Duodenal mucosa (tissue), 2 donors: Measurements from ENCODE around the gene SLC39A10.
"Not testable (repeated sequence)": the region's sequence is repeated elsewhere in the genome, so short reads cannot be mapped to it uniquely, and the experiment has no call there.

Source experiments
- H3K27ac ChIP-seq: one replicate; pipeline ENCODE4 v1.7.0; 2013; ENCODE audit warnings: low read depth, low read length
- H3K27me3 ChIP-seq, 2 donors: one replicate each; pipeline ENCODE4 v1.7.0; 2013; ENCODE audit warnings: low read length in 2 of 2, control low read depth in 1 of 2; ENCODE audit not compliant: insufficient read depth in 2 of 2, control insufficient read depth in 1 of 2
- H3K36me3 ChIP-seq, 2 donors: one replicate each; pipeline ENCODE4 v1.7.0; 2013; ENCODE audit warnings: low read length in 2 of 2, control low read depth in 1 of 2; ENCODE audit not compliant: insufficient read depth in 2 of 2, control insufficient read depth in 1 of 2
- H3K4me1 ChIP-seq, 2 donors: one replicate each; pipeline ENCODE4 v1.7.0; 2013; ENCODE audit warnings: low read length in 2 of 2, control low read depth in 1 of 2; ENCODE audit not compliant: insufficient read depth in 2 of 2, control insufficient read depth in 1 of 2
- H3K4me3 ChIP-seq, 2 donors: one replicate each; pipeline ENCODE4 v1.7.0; 2013; ENCODE audit warnings: low read length in 2 of 2, low read depth in 1 of 2
- H3K9ac ChIP-seq, 2 donors: one replicate each; pipeline ENCODE4 v1.7.0; 2013; ENCODE audit warnings: low read length in 2 of 2, low read depth in 1 of 2
- H3K9me3 ChIP-seq, 2 donors: one replicate each; pipeline ENCODE4 v1.7.0; 2013; ENCODE audit warnings: low read length in 2 of 2, control low read depth in 1 of 2; ENCODE audit not compliant: control insufficient read depth in 1 of 2

Gene SLC39A10

DNA sequence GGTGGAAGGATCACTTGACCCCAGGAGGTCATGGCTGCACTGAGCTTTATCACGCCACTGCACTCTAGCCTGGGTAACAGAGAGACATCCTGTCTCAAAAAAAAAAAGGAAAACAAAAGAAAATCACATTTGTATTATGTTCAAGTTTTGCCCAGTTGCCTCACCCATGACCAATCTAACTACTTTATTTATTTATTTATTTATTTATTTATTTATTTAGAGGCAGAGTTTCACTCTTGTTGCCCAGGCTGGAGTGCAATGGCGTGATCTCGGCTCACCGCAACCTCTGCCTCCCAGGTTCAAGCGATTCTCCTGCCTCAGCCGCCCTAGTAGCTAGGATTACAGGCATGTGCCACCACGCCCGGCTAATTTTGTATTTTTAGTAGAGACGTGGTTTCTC, 12.3 kb upstream of the SLC39A10 start:
- H3K9ac ChIP-seq: not testable (repeated sequence)

DNA sequence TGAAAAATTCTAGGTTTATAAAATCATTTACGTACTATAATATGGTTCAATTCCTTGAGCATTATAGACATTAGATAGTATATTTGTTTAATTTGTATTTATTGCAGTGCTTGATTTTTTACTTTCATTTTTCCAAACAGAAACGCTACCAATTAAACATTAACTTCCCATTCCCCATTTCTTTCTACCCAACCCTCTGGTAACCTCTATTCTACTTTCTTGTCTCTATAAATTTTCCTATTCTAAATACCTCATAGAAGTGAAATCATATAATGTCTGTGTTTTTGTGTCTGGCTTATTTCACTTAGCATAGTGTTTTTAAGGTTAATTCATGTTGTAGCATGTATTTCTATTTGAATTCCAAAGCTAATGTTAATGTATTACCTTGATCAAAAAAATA, 11.6 kb upstream of the SLC39A10 start:
- H3K9ac ChIP-seq: no peak overlapping the region
- H3K27ac ChIP-seq: no peak overlapping the region
- H3K4me1 ChIP-seq: peaks cover 0 to 15% of the 10 kb centered on the region in 2 donors
- no peaks in the 10 kb centered on the region for H3K9me3 ChIP-seq
- H3K27me3 ChIP-seq: no peaks in the 10 kb centered on the region
- H3K4me3 ChIP-seq: no peak overlapping the region
- H3K36me3 ChIP-seq: no peaks in the 10 kb centered on the region

More for the DNA sequence above, 12.3 kb upstream of the SLC39A10 start:
- H3K27ac ChIP-seq, H3K27me3 ChIP-seq, H3K4me3 ChIP-seq, H3K36me3 ChIP-seq, H3K9me3 ChIP-seq: not testable (repeated sequence)
- H3K4me1 ChIP-seq: peaks cover 0 to 15% of the 10 kb centered on the region in 2 donors

DNA sequence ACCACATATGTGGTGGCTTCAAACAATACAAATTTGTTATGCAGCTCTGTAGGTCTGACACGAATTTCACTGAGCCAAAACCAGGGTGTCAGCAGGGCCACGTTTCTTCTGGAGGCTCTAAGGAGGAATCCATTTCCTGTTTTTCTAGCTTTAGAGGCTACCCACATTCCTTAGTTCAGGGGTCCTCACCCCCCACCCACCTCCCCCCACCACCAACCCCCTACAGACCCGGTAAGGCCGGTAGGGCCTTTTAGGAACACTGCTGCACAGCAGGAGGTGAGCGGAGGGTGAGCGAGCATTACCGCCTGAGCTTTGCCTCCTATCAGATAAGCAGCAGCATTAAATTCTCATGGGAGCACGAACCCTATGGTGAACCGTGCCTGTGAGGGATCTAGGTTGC, 10.6 kb upstream of the SLC39A10 start:
- Histone ChIP-seq H3K4me3 (no peak overlapping the region), H3K9ac (no peak overlapping the region), H3K27ac (no peak overlapping the region), H3K9me3 (no peaks in the 10 kb centered on the region), H3K36me3 (no peaks in the 10 kb centered on the region), H3K27me3 (no peaks in the 10 kb centered on the region), H3K4me1 (peaks cover 0 to 15% of the 10 kb centered on the region in 2 donors)

DNA sequence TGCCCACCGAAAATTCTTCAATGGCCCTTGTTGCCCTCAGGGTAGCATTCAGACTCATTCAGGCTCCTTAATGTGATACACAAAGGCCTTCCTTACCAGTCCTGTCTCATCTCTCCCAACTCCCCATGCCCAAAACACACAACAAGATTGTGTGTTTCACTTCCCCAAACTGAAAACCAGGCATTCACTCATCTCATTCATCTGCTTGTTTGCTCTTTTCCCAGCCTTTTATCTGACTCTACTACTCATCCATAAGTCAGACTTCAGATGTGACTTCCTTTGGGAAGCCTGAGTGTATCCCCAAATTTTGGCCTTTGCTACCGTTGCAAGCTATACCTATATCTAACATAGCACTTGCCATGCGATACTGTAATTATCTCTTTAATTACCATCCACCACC, 9.7 kb upstream of the SLC39A10 start:
- Histone ChIP-seq H3K4me1 (peaks cover 0 to 9% of the 10 kb centered on the region in 2 donors), H3K4me3 (no peak overlapping the region), H3K36me3 (no peaks in the 10 kb centered on the region), H3K27me3 (no peaks in the 10 kb centered on the region), H3K9me3 (no peaks in the 10 kb centered on the region), H3K9ac (no peak overlapping the region), H3K27ac (no peak overlapping the region)

DNA sequence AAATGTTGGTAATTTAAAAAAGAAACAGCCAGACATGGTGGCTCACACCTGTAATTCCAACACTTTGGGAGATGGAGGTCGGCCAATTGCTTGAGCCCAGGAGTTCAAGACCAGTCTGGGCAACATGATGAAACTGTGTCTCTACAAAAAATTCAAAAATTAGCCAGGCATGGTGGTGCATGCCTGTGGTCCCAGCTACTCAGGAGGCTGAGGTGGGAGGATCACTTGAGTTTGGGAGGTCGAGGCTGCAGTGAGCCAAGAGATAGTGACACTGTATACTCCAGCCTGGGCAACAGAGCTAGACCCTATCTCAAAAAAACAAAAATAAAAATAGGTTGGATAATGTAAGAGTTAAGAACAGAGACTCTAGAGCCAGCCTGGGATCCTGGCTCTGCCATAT, 8.7 kb upstream of the SLC39A10 start:
- H3K4me1 ChIP-seq, H3K27me3 ChIP-seq, H3K9me3 ChIP-seq, H3K27ac ChIP-seq, H3K9ac ChIP-seq, H3K4me3 ChIP-seq, H3K36me3 ChIP-seq: not testable (repeated sequence)

DNA sequence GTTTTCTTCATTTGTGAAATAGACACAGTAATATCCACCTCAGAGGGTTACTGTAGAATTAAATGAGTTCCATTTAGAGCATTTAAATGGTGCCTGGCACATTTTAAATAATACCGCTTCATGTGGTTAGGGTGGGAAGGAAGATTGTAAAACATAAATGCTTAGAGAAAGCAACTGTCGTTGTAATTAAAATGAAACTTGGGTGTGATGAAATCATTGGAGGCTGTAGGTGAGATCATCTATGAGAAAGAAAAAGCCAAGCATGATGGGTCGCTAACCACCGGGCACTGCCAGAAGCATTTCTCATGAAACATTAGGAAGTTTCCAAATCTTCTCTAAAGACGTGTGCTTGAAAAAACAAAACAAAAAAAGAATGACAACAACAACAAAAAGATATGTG, 8.2 kb upstream of the SLC39A10 start:
- no peaks in the 10 kb centered on the region for H3K9me3 ChIP-seq
- no peak overlapping the region for H3K27ac ChIP-seq
- H3K9ac ChIP-seq: no peak overlapping the region
- no peak overlapping the region for H3K4me3 ChIP-seq
- H3K27me3 ChIP-seq: no peaks in the 10 kb centered on the region
- H3K4me1 ChIP-seq: no peaks in the 10 kb centered on the region
- no peaks in the 10 kb centered on the region for H3K36me3 ChIP-seq

DNA sequence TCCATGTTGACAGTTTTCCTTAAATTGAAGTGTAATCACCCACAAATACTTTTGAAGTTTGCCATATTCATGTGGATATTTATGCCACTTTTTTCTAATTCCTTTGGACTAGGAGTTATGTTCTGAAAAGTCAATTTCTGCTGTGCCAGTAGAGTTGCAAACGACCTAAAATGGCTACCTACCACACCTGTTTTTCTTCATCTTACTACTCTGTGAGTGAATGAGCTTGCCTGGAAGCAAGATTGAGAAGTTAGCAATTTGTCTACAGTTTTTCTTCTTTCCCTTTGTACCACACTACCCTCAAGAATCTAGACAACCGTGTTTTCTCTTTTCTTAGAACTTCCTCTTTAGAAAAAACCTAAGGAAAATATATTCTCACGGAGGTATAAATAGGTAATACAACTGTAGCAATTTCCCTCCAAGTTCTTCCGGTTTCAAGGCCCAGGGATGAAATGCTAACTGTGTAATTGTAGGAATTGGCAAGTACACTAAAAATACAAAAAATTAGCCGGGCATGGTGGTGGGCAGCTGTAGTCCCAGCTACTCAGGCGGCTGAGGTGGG, 7.3 kb upstream of the SLC39A10 start:
- H3K36me3 ChIP-seq: no peaks in the 10 kb centered on the region
- no peak overlapping the region for H3K9ac ChIP-seq
- H3K9me3 ChIP-seq: no peaks in the 10 kb centered on the region
- no peak overlapping the region for H3K27ac ChIP-seq
- H3K4me3 ChIP-seq: no peak overlapping the region
- peaks cover 0 to under 1% of the 10 kb centered on the region in 2 donors for H3K4me1 ChIP-seq
- no peaks in the 10 kb centered on the region for H3K27me3 ChIP-seq

DNA sequence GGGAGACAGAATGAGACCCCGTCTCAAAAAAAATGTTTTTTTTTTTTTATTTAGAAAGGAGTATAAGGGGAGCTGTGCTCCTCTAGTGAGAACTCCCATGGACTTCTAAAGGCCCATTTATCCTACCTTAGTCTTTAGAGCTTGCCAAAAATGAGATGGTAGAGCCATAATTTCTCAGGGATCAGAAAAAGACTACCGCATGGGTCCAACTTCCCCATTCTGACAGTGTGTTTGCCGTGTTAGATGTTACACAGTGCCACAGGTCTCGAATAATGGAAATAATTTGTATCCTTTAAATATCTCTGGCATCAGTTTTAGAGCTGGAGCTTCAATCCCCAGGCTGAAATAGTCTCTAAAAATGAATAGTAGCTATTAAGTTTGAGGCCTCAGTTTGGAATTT, 6.0 kb upstream of the SLC39A10 start:
- H3K4me3 ChIP-seq: no peak overlapping the region
- H3K36me3 ChIP-seq: no peaks in the 10 kb centered on the region
- H3K27me3 ChIP-seq: no peaks in the 10 kb centered on the region
- H3K27ac ChIP-seq: no peak overlapping the region
- H3K9ac ChIP-seq: no peak overlapping the region
- peaks cover 12 to 14% of the 10 kb centered on the region in 2 donors for H3K4me1 ChIP-seq
- H3K9me3 ChIP-seq: no peaks in the 10 kb centered on the region

DNA sequence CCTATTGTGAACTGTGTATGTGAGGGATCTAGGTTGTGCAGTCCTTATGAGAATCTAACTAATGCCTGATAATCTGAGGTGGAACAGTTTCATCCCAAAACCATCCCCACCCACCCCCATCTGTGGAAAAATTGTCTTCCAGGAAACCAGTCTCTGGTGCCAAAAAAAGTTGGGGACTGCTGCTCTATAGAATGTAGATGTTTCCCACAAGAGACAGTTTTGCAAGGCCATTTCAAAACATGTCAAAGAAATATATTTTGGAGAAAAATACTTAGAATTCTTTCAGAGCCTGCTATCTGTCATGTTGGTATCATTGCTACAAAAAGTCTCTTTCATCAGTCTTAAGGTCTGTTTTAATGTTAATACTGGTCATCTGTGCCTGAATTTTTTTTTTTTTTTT, 4.1 kb upstream of the SLC39A10 start:
- no peaks in the 10 kb centered on the region for H3K9me3 ChIP-seq
- H3K36me3 ChIP-seq: no peaks in the 10 kb centered on the region
- no peak overlapping the region for H3K27ac ChIP-seq
- H3K9ac ChIP-seq: no peak overlapping the region
- H3K4me3 ChIP-seq: no peak overlapping the region
- H3K4me1 ChIP-seq: peaks cover 17 to 19% of the 10 kb centered on the region in 2 donors
- no peaks in the 10 kb centered on the region for H3K27me3 ChIP-seq

DNA sequence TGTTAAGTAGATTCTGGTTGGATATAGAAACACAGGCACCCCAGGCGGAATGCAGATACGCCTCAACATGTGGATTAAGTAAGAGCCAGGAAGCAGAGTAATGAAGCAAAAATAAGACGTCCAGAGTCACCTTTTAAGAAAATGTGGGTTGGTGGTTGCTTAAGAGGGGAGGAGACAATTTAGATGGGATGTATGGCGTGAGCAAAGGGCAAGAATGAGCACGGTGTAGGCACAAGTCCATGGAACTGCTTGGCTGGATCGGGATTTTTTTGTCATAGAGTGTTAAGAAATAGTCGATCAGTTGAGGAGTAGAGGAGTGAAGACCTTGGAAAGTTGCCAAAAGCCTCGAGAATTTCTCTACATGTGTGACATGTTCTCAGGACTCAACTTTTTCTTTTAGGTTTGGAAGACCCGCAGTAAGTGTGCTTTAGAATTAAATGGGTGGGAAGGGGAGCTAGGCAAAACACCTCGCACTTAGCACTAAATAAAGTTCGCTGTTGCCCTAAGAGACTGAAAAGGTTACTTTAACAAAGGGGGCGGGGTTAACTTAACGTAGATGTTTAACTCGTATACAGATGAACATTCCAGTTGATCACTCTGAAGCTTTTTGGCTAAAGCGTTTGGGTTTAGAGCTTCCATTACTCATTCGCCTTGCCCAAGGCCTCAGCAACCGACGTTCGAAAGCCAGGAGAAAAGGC, 716 bp upstream of the SLC39A10 start:
- H3K9me3 ChIP-seq: no peaks in the 10 kb centered on the region
- peaks cover 31 to 42% of the 10 kb centered on the region in 2 donors for H3K4me1 ChIP-seq
- H3K4me3 ChIP-seq: peak overlapping the region; percentile 59 to 85
- H3K27ac ChIP-seq: peak overlapping the region; percentile 24
- no peaks in the 10 kb centered on the region for H3K27me3 ChIP-seq
- no peaks in the 10 kb centered on the region for H3K36me3 ChIP-seq
- peak overlapping the region; percentile 53 to 91 for H3K9ac ChIP-seq
